ENCODE results near the gene PDE4B.
"Not testable (repeated sequence)": the region's sequence is repeated elsewhere in the genome, so short reads cannot be mapped to it uniquely, and the experiment has no call there.

PDE4B gene

DNA sequence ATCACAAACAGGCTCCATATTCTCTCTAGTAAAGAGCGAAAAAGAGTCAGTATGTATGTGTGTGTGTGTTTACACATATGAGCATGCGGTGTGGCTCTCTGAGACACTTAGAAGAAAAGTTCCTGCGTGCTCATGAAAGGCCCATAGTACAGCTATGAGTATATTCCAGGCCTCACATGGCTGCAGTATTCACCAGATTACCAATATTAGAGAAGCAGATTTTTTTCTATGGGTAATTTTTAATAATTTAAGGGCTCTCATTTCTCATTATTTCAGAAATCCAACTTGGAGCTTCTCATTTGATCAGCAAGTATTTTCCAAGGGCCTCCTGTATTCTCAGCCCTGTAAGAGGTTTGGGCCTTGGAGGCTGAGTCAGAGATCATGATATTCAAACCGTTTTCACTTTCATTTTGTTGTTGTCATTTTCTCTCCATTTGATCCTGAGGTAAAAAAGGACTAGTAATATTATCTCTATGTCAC, 508.3 kb downstream of the PDE4B start:
- no peak for DNase-seq (ENCODE audit: low read depth in 1 of 2, low spot score in 1 of 2)

DNA sequence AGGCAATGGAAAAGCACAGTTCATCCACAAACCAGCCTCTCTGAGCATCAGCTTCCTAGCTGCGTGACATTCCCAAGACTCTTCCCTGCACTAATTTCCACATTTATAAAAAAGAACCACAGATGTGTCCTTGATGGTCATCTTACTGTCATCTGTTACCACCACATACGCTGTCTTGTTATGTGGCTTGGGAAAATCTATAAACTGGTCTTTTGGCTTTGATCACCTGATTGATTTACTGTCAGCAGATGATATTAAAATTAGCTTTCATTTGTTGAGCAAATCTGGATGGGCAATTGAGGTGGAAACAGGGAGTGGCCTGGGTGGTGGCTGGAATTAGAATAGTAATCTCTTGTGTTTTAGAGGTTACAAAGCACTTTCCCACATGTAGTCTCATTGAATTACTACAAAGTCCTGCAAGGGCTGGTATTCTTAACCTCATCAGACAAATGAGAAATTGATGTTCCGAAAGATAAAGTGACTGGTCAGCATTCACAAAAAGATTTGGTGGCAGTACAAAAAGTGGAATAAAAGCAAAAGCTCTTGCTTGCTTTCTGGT, 509.6 kb downstream of the PDE4B start:
- DNase-seq (ENCODE audit: low read depth in 1 of 2, low spot score in 1 of 2): no peak

DNA sequence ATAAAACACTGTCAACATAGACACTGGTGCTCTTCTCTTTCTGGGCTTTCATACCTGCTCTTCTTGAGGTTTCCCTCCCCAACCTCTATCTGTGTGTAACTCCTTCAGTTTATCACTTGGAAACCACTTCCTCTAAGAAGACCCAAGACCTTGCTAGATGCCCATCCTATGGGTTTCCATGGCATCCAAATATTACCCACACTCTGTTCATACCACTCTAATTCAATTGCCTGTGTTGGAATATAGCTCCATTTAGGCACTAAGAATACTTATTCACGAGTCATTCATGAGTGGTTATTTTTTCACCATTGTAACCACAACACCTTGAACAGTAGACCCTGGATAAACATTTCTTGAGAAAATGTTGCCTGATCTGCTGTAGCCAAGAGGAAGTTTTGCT, 510.1 kb downstream of the PDE4B start:
- DNase-seq (ENCODE audit: low read depth in 1 of 2, low spot score in 1 of 2): no peak

DNA sequence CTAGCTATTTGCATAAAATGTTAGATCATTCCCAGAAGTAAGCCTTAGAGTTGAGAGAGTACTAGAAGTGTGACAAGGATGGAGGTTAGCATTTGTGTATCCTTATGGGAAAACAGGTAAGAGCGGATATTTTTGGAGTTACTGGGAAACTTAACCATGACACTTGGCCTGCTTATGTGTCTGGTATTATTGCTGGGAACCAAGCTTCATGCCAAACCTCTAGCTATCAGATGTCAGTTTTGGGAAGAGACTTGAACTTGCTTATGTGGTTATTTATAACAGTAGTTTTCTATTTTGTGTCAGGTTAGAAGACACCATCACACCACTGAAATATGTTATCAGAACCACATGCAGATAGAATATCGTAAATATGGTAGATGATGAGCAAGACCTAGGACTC, 511.0 kb downstream of the PDE4B start:
- DNase-seq (ENCODE audit: low read depth in 1 of 2, low spot score in 1 of 2): no peak

DNA sequence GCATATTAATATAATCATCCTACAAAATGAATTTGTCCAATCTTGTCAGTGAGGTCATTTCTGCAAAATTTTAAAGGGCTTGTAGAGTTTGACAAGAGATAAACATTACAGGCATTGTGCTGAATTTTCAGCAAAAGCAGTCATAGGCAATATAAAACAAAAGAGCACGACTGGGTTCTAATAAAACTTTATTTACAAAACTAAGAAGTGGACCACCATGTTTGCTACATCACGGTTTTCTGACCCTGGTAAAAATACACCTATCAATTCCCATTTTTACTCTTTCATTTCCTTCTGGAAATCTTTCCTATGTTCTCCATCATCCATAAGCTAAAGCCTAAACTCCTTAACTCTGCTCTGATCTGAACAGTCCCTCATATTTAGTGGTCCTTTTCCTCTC, 511.4 kb downstream of the PDE4B start:
- no peak for DNase-seq (ENCODE audit: low read depth in 1 of 2, low spot score in 1 of 2)

DNA sequence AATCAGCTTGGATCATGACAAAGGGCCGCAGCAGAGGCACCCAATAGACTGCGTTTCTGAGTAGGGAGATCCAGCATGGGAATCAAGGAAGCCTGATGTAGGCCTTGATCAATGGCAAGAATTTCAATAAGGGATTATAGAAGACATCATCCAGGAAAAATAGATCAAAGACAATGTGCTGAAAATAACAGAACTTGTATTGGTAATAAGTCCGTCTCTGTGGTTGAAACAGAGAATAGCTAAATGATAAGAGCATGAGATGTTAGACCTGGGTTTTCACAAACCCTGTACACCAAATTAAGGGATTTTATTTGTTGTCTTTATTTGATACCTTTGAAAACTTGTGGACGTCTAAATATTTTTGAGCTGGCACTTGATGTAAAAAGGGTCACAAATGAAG, 513.2 kb downstream of the PDE4B start:
- DNase-seq (ENCODE audit: low read depth in 1 of 2, low spot score in 1 of 2): no peak

DNA sequence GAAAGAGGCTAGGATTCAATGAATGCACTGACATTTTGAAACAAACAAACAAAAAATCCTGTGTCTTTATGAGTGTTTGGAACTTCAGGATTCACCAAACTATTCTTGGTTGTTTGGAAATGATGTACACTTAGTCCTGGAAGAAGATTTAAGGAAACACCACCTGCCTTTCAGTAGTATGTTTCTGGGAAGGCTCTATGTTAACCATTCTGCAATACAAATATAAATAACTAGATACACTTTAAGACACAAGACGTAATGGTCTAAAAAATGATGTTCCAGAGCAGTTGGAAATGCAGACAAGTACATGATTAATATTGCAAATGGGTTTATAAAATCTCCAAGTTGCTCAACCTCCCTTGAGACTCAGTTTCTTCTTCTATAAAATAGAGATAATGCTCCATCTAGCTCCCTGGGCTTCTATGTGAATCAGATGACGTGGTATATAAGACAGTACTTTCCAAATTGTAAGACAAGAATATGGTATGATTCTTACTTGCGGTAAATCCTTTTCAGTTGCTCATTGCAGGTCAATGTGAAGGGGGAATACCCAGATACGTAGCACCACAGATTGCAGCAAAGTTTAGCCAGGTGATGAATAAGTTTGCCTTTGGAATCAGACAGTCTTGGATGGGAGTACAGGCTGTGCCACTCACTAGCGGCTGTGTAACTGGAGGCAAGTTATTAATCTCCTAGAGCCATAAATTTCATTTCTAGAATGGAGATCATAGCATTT, 516.5 kb downstream of the PDE4B start:
- no peak for DNase-seq (ENCODE audit: low read depth in 1 of 2, low spot score in 1 of 2)

DNA sequence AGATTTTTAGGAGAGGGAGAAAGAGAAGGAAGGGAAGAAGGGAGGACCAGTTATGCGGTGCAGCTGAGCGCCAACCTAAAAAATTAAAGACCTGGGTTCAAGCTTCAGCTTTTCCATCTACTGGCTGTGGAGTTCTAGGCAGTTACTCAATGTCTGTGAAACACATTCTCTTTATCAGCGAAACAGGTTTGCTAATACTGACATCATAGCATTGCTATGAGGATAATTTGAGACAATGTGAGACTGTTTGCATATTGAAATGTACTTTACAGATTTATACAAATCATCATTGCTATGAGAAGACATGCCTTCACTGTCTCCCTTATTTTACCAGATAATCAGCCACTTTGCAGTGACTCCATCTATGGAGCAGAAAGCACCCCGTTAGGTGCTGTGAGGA, 518.4 kb downstream of the PDE4B start:
- no peak for DNase-seq (ENCODE audit: low read depth in 1 of 2, low spot score in 1 of 2)

DNA sequence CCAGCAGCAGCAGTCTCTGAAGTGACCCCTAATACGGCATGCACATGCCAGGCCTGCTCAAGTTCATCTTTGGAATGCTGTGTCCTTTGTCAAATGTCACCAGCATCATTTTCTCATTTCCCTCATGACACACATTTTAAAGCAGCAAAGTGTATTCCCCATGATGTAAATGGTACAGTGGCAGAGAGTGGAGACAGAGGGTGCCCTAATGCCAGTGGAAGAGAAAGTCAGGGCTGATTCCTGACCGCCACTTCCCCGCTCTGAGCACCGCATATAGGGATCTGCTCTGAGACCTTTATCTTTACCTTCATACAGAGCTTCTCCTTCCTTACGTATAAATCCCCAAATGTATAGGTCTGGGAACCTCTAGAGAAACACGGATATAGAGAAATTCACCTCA, 518.9 kb downstream of the PDE4B start:
- DNase-seq (ENCODE audit: low read depth in 1 of 2, low spot score in 1 of 2): no peak

DNA sequence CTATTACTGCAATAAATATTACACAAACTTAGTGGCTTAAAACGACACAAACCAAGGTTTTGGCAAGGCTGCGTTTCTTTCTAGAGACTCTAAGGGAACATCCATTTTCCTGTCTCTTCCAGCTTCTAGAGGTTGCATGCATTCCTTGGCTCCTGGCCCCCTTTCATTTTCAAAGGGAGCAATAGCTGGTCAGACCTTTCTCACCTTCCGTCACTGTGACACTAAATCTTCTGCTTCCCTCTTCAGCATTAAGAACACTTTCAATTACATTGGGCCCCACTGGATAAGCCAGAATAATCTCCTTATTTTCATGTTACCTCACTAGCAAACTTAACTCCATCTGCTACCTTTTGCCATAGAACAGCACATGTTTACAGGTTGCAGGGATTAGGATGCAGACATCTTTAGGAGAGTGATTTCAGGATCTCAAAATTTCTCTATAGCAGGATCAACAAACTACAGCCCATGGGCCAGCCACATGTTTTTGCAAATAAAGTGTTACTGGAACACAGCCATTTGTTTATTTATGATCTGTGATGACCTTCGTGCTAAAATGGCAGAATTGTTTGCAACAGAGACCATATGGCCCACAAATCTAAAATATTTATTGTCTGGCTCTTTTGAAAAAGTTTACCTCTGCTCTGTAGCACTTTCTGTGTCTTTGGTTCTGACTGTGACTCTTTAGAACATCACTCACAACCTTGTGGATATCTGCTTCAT, 519.7 kb downstream of the PDE4B start:
- no peak for DNase-seq (ENCODE audit: low read depth in 1 of 2, low spot score in 1 of 2)

DNA sequence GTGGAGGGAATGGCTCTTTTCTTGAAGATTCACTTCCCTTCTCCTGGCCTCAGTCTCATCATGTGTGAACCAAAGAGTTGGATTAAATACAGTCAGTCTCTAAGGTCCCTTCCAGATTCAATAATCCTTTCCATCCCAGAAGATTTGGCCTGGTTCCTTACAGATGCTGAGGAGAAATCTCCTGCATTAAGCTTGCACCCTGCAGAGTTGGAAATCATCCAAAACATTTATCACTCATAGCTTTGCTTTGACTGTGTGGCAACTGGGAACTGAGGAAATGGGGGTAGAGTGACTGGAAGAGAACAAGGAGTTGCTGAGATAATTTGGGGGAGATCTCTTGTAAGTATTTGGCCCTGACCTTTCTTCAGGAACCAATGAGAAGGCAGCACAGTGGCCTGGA, 520.7 kb downstream of the PDE4B start:
- no peak for DNase-seq (ENCODE audit: low read depth in 1 of 2, low spot score in 1 of 2)

DNA sequence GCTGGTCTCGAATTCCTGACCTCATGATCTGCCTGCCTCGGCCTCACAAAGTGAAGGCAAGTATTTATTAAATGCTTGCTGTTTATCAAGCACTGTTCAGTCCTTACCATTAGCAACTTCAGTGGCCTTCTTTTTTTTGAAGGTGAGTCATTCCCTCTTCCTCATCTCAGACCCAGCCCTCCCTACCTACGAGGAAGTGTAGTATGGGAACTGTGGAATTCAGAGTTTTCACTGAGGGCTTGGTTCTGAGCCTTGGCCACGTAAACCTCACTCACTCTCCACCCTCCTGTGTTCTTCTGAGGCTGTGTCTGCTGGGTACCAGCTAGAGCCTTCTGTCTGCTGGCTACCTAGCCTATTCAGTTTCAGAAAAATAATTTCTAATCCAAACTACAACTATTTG, 523.0 kb downstream of the PDE4B start:
- DNase-seq (ENCODE audit: low read depth in 1 of 2, low spot score in 1 of 2): no peak

DNA sequence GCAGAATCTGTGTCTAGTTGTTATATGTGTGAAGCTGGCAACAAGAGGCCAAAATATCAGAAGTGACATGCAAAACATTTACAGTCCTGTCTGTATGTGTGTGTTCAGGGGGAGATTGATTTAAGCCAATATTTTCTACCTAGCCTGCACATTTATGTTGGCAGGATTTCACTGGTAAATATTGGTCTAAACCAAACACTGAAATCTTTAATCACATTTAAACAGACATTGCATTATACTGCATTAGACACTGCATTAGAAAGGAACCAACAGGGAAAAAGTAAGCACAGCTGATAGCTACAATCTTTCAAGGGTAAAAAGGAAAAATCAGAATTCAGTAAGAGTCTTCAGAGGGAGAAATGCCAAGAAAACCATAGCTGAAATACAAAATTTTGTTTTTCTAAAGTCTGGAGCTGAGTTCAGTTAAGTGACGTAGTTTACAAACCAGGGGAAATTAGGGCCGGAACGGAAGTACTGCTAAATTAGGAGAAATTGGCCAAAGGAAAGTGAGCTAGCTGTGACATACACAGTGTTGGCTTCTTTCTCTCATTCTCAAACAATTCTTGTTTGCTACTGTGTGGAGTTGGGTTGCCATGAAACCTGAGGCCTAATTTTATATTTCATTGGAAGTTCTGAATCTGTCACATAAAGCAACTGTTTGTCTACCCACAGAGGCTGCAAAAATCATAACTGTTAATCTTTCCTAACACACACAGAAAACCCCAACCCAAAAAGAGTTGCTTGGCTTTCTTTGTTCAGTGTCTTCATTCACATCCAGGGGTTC, 524.0 kb downstream of the PDE4B start:
- no peak for DNase-seq (ENCODE audit: low read depth in 1 of 2, low spot score in 1 of 2)

DNA sequence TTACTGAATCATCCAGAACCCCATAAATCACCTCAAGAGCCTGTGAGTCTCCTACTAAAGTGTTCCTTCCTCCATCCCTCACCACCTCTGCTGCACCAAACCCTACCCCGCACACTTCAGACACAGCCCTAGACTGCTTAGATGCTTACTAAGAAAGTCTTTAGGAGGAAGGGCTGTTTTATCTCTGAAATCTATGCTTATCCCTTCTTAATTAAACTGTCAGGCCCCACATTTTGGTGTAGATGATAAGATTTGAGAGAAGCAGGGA, 524.5 kb downstream of the PDE4B start:
- no peak for DNase-seq (ENCODE audit: low read depth in 1 of 2, low spot score in 1 of 2)

DNA sequence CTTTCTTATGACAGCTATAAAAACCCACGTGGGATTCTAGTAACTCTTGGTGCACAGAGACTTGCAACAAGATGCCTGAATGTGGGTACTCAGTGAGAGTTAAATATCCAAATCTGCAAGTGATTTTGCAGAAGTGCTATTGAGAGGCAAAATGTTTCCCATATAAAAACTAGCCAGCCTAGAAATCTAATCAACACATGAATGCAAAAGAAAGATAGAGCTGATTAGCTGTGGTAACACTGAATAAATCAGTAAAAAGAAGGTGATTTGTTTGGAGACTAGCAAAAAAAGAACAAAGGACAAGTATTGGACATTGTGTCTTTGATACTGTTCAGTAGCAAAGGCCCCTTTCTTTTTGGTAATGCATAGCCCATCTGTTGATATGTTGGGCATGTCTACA, 527.5 kb downstream of the PDE4B start:
- DNase-seq (ENCODE audit: low read depth in 1 of 2, low spot score in 1 of 2): no peak

DNA sequence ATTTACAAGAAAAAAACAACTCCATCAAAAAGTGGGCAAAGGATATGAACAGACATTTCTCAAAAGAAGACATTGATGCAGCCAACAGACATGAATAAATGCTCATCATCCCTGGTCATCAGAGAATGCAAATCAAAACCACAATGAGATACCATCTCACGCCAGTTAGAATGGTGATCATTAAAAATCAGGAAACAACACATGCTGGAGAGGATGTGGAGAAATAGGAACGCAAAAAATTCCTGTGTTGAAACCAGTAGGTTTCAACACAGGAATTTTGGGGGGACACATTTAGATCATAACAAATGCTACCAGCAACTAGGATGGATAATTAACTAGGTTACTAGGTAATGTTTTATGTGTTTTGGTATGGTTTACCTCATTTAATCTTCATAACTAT, 529.8 kb downstream of the PDE4B start:
- not testable (repeated sequence) for DNase-seq (ENCODE audit: low read depth in 1 of 2, low spot score in 1 of 2)

DNA sequence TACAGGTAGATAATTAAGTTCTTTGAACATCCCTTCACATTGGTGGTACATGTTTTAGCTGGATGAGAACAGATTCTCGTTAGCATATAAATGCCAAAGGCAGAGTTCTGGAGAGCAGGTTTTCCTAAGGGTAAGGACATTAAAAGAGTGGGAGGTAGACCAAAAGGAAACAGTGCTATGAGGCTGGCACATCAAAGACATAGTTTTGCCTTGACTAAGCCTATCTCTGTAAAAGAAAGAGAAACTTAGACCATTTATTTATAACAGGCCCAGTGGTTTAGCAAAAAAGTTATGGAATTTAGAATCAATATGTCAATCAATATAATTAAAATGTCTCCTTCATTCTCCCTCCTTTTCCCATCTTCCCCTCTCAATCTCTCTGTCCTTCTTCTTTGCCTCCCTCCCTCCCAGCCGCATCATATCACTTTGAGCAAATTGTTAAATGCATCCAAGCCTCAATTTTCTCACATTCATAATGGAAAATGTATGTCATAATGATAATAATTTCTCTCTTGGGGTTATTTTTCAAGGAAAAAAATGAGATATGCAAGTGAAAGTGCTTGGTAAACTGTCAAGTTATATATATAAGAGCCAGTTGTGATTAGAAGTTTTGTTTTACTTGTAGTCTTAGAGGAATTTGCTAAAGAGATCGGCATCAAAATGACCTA, 531.4 kb downstream of the PDE4B start:
- DNase-seq (ENCODE audit: low read depth in 1 of 2, low spot score in 1 of 2): no peak

DNA sequence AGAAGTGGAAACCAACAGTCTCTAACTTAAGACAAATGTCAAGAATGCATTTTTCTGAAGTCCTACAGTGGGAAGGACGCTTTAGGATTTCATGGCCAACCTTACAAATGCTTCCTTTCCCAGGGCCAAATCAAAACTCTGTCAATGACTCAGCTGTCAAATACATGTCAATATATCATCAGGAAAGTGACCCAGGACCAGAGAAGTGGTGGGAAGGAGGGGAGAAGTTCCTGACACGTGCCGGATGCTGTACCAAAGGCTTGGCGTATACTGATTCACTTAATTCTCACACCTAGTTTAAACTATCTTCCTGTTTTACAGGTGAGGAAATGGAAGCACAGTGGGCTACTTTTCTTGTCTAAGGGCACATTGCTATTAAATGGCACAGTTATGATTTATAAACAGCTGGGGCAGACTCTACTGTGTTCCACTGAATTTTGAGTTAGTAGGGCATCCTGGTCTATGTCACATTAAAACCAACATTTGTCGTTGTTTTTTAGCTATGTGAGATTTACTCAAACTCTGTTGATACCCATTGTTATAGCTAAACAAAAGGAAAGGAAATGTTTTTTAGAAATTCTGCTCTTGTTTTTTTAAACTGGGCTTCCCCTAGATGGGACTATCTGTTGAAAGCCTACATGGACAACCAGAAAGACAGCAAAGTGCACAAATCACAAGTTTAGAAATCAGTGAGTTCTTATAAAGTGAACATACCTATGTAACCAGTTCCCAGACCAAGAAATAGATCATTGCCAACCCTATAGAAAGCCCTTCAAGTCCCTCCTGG, 533.1 kb downstream of the PDE4B start:
- DNase-seq (ENCODE audit: low read depth in 1 of 2, low spot score in 1 of 2): no peak

DNA sequence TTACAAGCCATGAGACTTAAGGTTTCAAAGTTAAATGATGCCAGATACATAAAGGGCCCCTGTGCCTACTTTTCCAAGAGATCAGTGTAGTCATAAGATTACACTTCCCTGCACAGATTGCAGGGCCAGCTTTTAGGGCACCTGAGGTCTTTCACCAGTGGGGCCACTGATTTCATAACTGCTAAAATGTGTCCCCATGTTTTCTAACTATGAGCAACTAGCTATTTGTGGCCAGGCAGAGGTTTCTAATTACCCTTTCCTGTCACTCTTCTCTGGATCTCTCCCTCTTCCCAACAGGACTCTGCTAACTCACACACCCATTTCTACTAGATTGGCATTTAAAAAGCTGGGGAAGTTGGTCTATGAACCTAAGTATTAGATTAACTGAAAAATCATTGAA, 534.2 kb downstream of the PDE4B start:
- DNase-seq (ENCODE audit: low read depth in 1 of 2, low spot score in 1 of 2): no peak

DNA sequence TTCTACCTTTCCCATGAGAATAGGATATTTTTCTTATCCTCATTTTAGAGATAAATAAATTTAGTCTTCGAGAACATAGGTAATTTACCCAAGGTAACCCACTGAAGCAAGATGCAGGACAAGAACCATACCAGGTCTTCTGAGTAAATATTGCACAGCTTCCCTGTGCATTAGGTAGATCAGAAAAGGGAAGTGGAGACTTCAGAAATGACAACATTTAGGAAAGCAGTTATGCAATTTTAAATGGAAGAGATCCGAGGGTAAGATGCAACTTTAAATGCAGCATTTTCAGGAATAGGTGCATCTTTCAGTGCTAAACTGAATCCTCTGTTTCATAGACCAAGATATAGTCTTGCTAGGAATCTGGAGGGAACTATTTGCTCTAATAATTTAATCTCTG, 534.9 kb downstream of the PDE4B start:
- no peak for DNase-seq (ENCODE audit: low read depth in 1 of 2, low spot score in 1 of 2)

DNA sequence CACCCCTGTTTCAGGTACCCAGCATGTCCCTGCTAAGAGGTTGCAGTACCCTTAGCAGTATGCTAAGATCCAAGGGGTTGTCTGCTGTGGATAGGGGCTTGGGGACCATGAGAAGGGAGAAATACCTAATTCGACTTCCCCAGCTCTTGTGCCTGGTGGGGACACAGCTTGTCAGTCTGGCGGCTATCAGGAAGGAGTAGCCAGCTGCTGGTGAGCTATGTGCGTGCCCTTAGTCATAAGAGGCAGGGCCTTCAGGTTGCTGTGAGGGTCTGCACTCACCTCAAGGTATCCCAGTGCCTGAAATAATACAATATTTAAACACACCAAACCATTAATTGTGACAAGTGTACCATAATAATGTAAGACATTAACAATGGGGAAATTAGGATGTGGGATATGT, 536.2 kb downstream of the PDE4B start:
- DNase-seq (ENCODE audit: low read depth in 1 of 2, low spot score in 1 of 2): no peak

Measured in activated T-helper 1 cell treated with anti-CD3 and anti-CD28 coated beads, Interleukin-2, amount 50 U/mL, for 16 hours (primary cell).